HEK293 (cell line): ENCODE measurements around the gene ABHD5.

Experiments used
- CTCF ChIA-PET: fragments of 350-600 bp; formaldehyde crosslinking; extraction: SDS; loops from one replicate; lab custom pipeline; 2021; ENCODE audit warnings: antibody characterized with exemption; lab: Yijun Ruan, JAX
- POLR2A ChIA-PET: fragments of 300-600 bp; formaldehyde crosslinking; extraction: SDS; loops from one replicate; lab custom pipeline; 2020; ENCODE audit warnings: antibody characterized with exemption, inconsistent platforms; lab: Yijun Ruan, JAX
- H3K27ac ChIP-seq: fragments of 200-500 bp; sonication (Bioruptor generic); 2 replicates; pipeline ENCODE4 v1.5.1; 2014; ENCODE audit warnings: low read depth, low read length, control low read depth, inconsistent platforms; ENCODE audit errors: extremely low read depth
- H3K36me3 ChIP-seq, 2 experiments: fragments of 200-500 bp in 1 of 2; sonication (Bioruptor generic) in 1 of 2; 1 replicate in 1 of 2; 2 replicates in 1 of 2; pipeline ENCODE4 v1.5.1; 2014 to 2017; ENCODE audit warnings: inconsistent platforms in 2 of 2, low read length in 2 of 2; ENCODE audit not compliant: control insufficient read depth in 2 of 2, insufficient read depth in 1 of 2
- H3K4me1 ChIP-seq: fragments of 200-500 bp; sonication (Bioruptor generic); 2 replicates; pipeline ENCODE4 v1.5.1; 2014; ENCODE audit warnings: mild to moderate bottlenecking, low read length, inconsistent platforms; ENCODE audit not compliant: control insufficient read depth, insufficient read depth
- H3K4me3 ChIP-seq: 2 replicates; pipeline ENCODE4 v1.5.1; 2011; ENCODE audit warnings: low read depth, mild to moderate bottlenecking, control low read depth, low read length, moderate library complexity
- H3K9me3 ChIP-seq: fragments of 200-500 bp; sonication (Bioruptor generic); 2 replicates; pipeline ENCODE4 v1.5.1; 2014; ENCODE audit warnings: low read depth, low read length, inconsistent platforms; ENCODE audit not compliant: control insufficient read depth, insufficient read depth
- INSM2 ChIP-seq: fragments of 450-650 bp; formaldehyde crosslinking; IDR thresholded peaks from 2 replicates; pipeline ENCODE4 v1.5.1; 2016; ENCODE audit warnings: missing biosample characterization, missing genetic modification characterization
- KLF1 ChIP-seq: fragments of 450-650 bp; formaldehyde crosslinking; IDR thresholded peaks from 2 replicates; pipeline ENCODE4 v1.5.1; 2016; ENCODE audit warnings: missing biosample characterization, missing genetic modification characterization
- KLF10 ChIP-seq: fragments of 450-650 bp; IDR thresholded peaks from 2 replicates; pipeline ENCODE4 v1.5.1; 2018; ENCODE audit warnings: missing biosample characterization, mild to moderate bottlenecking, missing genetic modification characterization
- PRDM10 ChIP-seq: fragments of 450-650 bp; formaldehyde crosslinking; IDR thresholded peaks from 2 replicates; pipeline ENCODE4 v1.5.1; 2016; ENCODE audit warnings: missing biosample characterization, missing genetic modification characterization
- SALL2 ChIP-seq: fragments of 450-650 bp; formaldehyde crosslinking; IDR thresholded peaks from 2 replicates; pipeline ENCODE4 v1.5.0; 2017; ENCODE audit warnings: missing biosample characterization, mild to moderate bottlenecking, missing genetic modification characterization, borderline replicate concordance
- ZBTB1 ChIP-seq: fragments of 450-650 bp; formaldehyde crosslinking; IDR thresholded peaks from 2 replicates; pipeline ENCODE4 v1.5.1; 2016; ENCODE audit warnings: missing biosample characterization, missing genetic modification characterization
- ZBTB10 ChIP-seq: fragments of 450-650 bp; formaldehyde crosslinking; IDR thresholded peaks from 2 replicates; pipeline ENCODE4 v1.5.1; 2016; ENCODE audit warnings: missing biosample characterization, missing genetic modification characterization
- ZFHX2 ChIP-seq: fragments of 450-650 bp; formaldehyde crosslinking; conservative IDR thresholded peaks from 2 replicates; pipeline ENCODE4 v1.5.1; 2016; ENCODE audit warnings: missing biosample characterization, missing genetic modification characterization
- ZFP37 ChIP-seq: fragments of 450-650 bp; formaldehyde crosslinking; IDR thresholded peaks from 2 replicates; pipeline ENCODE4 v1.5.1; 2016; ENCODE audit warnings: missing biosample characterization, missing genetic modification characterization
- ZNF155 ChIP-seq: fragments of 450-650 bp; formaldehyde crosslinking; IDR thresholded peaks from 2 replicates; pipeline ENCODE4 v1.5.1; 2016; ENCODE audit warnings: missing biosample characterization, missing genetic modification characterization
- ZNF16 ChIP-seq: fragments of 450-650 bp; formaldehyde crosslinking; IDR thresholded peaks from 2 replicates; pipeline ENCODE4 v1.5.1; 2016; ENCODE audit warnings: low read depth, missing biosample characterization, missing genetic modification characterization
- ZNF324 ChIP-seq: fragments of 450-650 bp; formaldehyde crosslinking; IDR thresholded peaks from 2 replicates; pipeline ENCODE4 v1.5.1; 2016; ENCODE audit warnings: missing biosample characterization, missing genetic modification characterization
- ZNF560 ChIP-seq: fragments of 450-650 bp; formaldehyde crosslinking; IDR thresholded peaks from 2 replicates; pipeline ENCODE4 v1.5.1; 2017; ENCODE audit warnings: missing biosample characterization, missing genetic modification characterization, borderline replicate concordance

Gene ABHD5

GRCh38 chr3:43709022-43709421, 18.3 kb downstream of the ABHD5 start:
- TF ChIP-seq ZNF155 (tag by site-specific recombination) (no peak), KLF1 (tag by site-specific recombination) (no peak)
- H3K9me3 ChIP-seq, result no peaks in the 10 kb centered on the region
- ChIA-PET POLR2A (no interaction called here), CTCF (interaction anchor here (0.9 kb wide), 1 partner anchor 8 kb away, joined by 3 read pairs; no protein-coding TSS in a partner anchor)
- H3K4me1 ChIP-seq, result no peaks in the 10 kb centered on the region
- H3K27ac ChIP-seq, result no peak overlapping the region
- H3K4me3 ChIP-seq, result no peak overlapping the region
- H3K36me3 ChIP-seq, result peaks cover 0 to 25% of the 10 kb centered on the region in 2 experiments; a peak in 1 of 3 replicates

GRCh38 chr3:43710607-43711006, 19.9 kb downstream of the ABHD5 start:
- H3K9me3 ChIP-seq, result no peaks in the 10 kb centered on the region
- H3K27ac ChIP-seq, result no peak overlapping the region
- no peaks in the 10 kb centered on the region for H3K4me1 ChIP-seq
- TF ChIP-seq ZBTB1, result no peak
- TF ChIP-seq, all 188 proteins: peak for 0
- Histone ChIP-seq H3K4me3 (no peak overlapping the region), H3K36me3 (peaks cover 3 to 28% of the 10 kb centered on the region in 2 experiments; a peak in 2 of 3 replicates)
- ChIA-PET POLR2A (no interaction called here), CTCF (no interaction called here)

GRCh38 chr3:43718296-43718695, 27.6 kb downstream of the ABHD5 start:
- H3K36me3 ChIP-seq, result peaks cover 3 to 38% of the 10 kb centered on the region in 2 experiments; a peak in 2 of 3 replicates
- H3K27ac ChIP-seq, result no peak overlapping the region
- no peaks in the 10 kb centered on the region for H3K9me3 ChIP-seq
- CTCF ChIA-PET, result no interaction called here
- POLR2A ChIA-PET, result no interaction called here
- no peak for TF ChIP-seq SALL2
- no peak for TF ChIP-seq ZNF16 (tag by site-specific recombination)
- TF ChIP-seq ZFP37 (tag by site-specific recombination), result no peak
- TF ChIP-seq ZFHX2, result no peak
- TF ChIP-seq KLF10 (tag by site-specific recombination), result no peak
- no peak for TF ChIP-seq ZBTB10 (tag by site-specific recombination)
- H3K4me3 ChIP-seq, result no peak overlapping the region
- H3K4me1 ChIP-seq, result no peaks in the 10 kb centered on the region

GRCh38 chr3:43723121-43723734, 32.5 kb downstream of the ABHD5 start:
- Histone ChIP-seq H3K9me3 (no peaks in the 10 kb centered on the region), H3K27ac (no peak overlapping the region), H3K4me3 (no peak overlapping the region), H3K4me1 (no peaks in the 10 kb centered on the region), H3K36me3 (peaks cover 0 to 12% of the 10 kb centered on the region in 2 experiments; a peak in 1 of 3 replicates)
- ChIA-PET POLR2A (no interaction called here), CTCF (interaction anchor here (1.4 kb wide), 1 partner anchor 9 kb away, joined by 3 read pairs; no protein-coding TSS in a partner anchor)
- TF ChIP-seq ZNF560 (tag by site-specific recombination) (no peak), INSM2 (tag by site-specific recombination) (no peak), ZBTB10 (tag by site-specific recombination) (no peak), PRDM10 (tag by site-specific recombination) (no peak), ZNF324 (tag by site-specific recombination) (no peak)
